K562 (cell line): ENCODE measurements around the gene TMEM154. TPM values are rescaled to one million over a fixed set of nuclear protein-coding genes. Genes with fewer than 3 reads are reported as not detected.
A peak's percentile ranks its signal among the peaks of the same experiment; 100 is the strongest.

ENCODE experiments used
- ATAC-seq: fragments of 200-7000 bp; cut with Tn5 transposase; 3 replicates; pipeline ENCODE4 v1.9.1; 2020; ENCODE audit warnings: moderate library complexity
- BruUV-seq: library from RNA; stranded (reverse); fragments of 400-500 nt; replicated peaks from 2 replicates; lab custom pipeline; 2021; lab: Mats Ljungman, UMichigan
- CTCF ChIA-PET: fragments of 300-600 bp; formaldehyde crosslinking; extraction: SDS; loops from one replicate; lab custom pipeline; 2021; ENCODE audit warnings: low intra/inter-chr PET ratio; lab: Yijun Ruan, JAX
- POLR2A ChIA-PET: fragments of 300-600, 350-650 bp; sonication (Branson Sonifier 250); formaldehyde crosslinking; extraction: SDS; loops from one replicate; lab custom pipeline; 2021; ENCODE audit warnings: antibody characterized with exemption, inconsistent platforms; lab: Yijun Ruan, JAX
- DNase-seq, 4 experiments: peaks; one replicate each; pipeline versions ENCODE4 v3.0.0 to v3.0.0-alpha.2; 2011 to 2018; ENCODE audit warnings: low spot score in 3 of 4, mixed read lengths in 3 of 4; ENCODE audit errors: extremely low read depth in 1 of 4
- FAIRE-seq: peaks from 2 replicates; lab custom pipeline; 2011; peaks lifted over from hg19 to GRCh38; lab: Jason Lieb, UNC
- H2AFZ ChIP-seq: 2 replicates; pipeline ENCODE4 v1.6.0; 2011; ENCODE audit warnings: low read depth, low read length, control low read depth, inconsistent platforms
- H3K27ac ChIP-seq: fragments of 200-600 bp; 3 replicates; pipeline ENCODE4 v1.8.0; 2011; ENCODE audit warnings: low read depth, mild to moderate bottlenecking, control low read depth, inconsistent platforms, low read length, moderate library complexity, mixed read lengths; ENCODE audit errors: extremely low read depth
- H3K27me3 ChIP-seq, 2 experiments: fragments of 300-600 bp in 1 of 2; 2 replicates in 1 of 2; 3 replicates in 1 of 2; pipeline versions ENCODE4 v1.6.0 to v1.8.0; 2011; ENCODE audit warnings: inconsistent platforms in 2 of 2, low read length in 2 of 2, mild to moderate bottlenecking in 1 of 2, mixed read lengths in 1 of 2, moderate library complexity in 1 of 2; ENCODE audit not compliant: control insufficient read depth in 2 of 2, insufficient read depth in 2 of 2
- H3K36me3 ChIP-seq: fragments of 300-600 bp; 3 replicates; pipeline ENCODE4 v1.8.0; 2011; ENCODE audit warnings: mild to moderate bottlenecking, low read length, inconsistent platforms; ENCODE audit not compliant: control insufficient read depth, insufficient read depth
- H3K4me1 ChIP-seq, 2 experiments: fragments of 200-600 bp in 1 of 2; replicated peaks in 1 of 2; 2 replicates in 1 of 2; 3 replicates in 1 of 2; pipeline versions ENCODE4 v1.5.1 to v1.8.0; 2011; ENCODE audit warnings: inconsistent platforms in 2 of 2, low read length in 2 of 2, mild to moderate bottlenecking in 1 of 2, mixed read lengths in 1 of 2, moderate library complexity in 1 of 2; ENCODE audit not compliant: control insufficient read depth in 2 of 2, insufficient read depth in 2 of 2
- H3K4me2 ChIP-seq: 2 replicates; pipeline ENCODE4 v1.6.1; 2011; ENCODE audit warnings: low read length, control low read depth, inconsistent platforms, mixed read lengths; ENCODE audit not compliant: insufficient read depth
- H3K4me3 ChIP-seq: fragments of 200-600 bp; sonication (generic), shearing (Covaris generic); 2 replicates; pipeline ENCODE4 v1.5.1; 2016; ENCODE audit warnings: control low read depth, inconsistent platforms
- H3K79me2 ChIP-seq: fragments of 200-600 bp; 3 replicates; pipeline ENCODE4 v1.8.0; 2011; ENCODE audit warnings: low read length, inconsistent platforms; ENCODE audit not compliant: control insufficient read depth, insufficient read depth
- H3K9ac ChIP-seq, 2 experiments: 2 replicates each; pipeline versions ENCODE4 v1.6.0 to v1.6.1; 2011; ENCODE audit warnings: low read depth in 2 of 2, low read length in 2 of 2, control low read depth in 1 of 2, inconsistent platforms in 1 of 2, mild to moderate bottlenecking in 1 of 2, mixed read lengths in 1 of 2; ENCODE audit not compliant: insufficient read depth in 1 of 2
- H3K9me1 ChIP-seq: one replicate; pipeline ENCODE4 v1.6.0; 2011; ENCODE audit warnings: inconsistent platforms, mild to moderate bottlenecking, low read length, moderate library complexity; ENCODE audit not compliant: control insufficient read depth, insufficient read depth
- H3K9me3 ChIP-seq: replicated peaks from 2 replicates; pipeline ENCODE4 v1.5.1; 2011; ENCODE audit warnings: low read depth, low read length, inconsistent platforms; ENCODE audit not compliant: control insufficient read depth, insufficient read depth
- H4K20me1 ChIP-seq: replicated peaks from 2 replicates; pipeline ENCODE4 v1.6.1; 2011; ENCODE audit warnings: low read length, inconsistent platforms, mixed read lengths; ENCODE audit not compliant: control insufficient read depth, insufficient read depth
- BRF2 ChIP-seq: IDR thresholded peaks from 3 replicates; pipeline ENCODE4 v1.6.1; 2011; ENCODE audit warnings: borderline replicate concordance, mild to moderate bottlenecking; ENCODE audit not compliant: insufficient read length, insufficient read depth
- CBX3 ChIP-seq, 2 experiments: IDR thresholded peaks; 1 replicate in 1 of 2; 2 replicates in 1 of 2; pipeline ENCODE4 v1.6.1; 2012; ENCODE audit warnings: inconsistent platforms in 2 of 2, low read length in 2 of 2, borderline replicate concordance in 1 of 2, control low read depth in 1 of 2
- CGGBP1 ChIP-seq: fragments of 250-450 bp; sonication (Bioruptor Pico); IDR thresholded peaks from 2 replicates; pipeline ENCODE4 v1.9.0; 2021; ENCODE audit warnings: mild to moderate bottlenecking
- ESRRA ChIP-seq: fragments of 450-650 bp; IDR thresholded peaks from 2 replicates; pipeline ENCODE4 v1.6.1; 2014; ENCODE audit warnings: low read depth, mild to moderate bottlenecking, moderate library complexity, borderline replicate concordance
- GABPA ChIP-seq: fragments of 200-800 bp; sonication (Bioruptor generic); conservative IDR thresholded peaks from 2 replicates; pipeline ENCODE4 v1.6.1; 2016; ENCODE audit warnings: low read depth, missing genetic modification characterization, missing compliant biosample characterization
- HMGXB4 ChIP-seq: sonication (generic); formaldehyde crosslinking; IDR thresholded peaks from 2 replicates; pipeline ENCODE4 v1.8.1; 2023; ENCODE audit warnings: mild to moderate bottlenecking, missing genetic modification reagents
- SPI1 ChIP-seq: IDR thresholded peaks from 2 replicates; pipeline ENCODE4 v1.6.1; 2011; ENCODE audit warnings: low read depth, low read length, control low read depth, borderline replicate concordance
- SREBF1 ChIP-seq: fragments of 150-350 bp; IDR thresholded peaks from 2 replicates; pipeline ENCODE4 v1.6.1; 2014; ENCODE audit warnings: antibody characterized with exemption, low read depth, low read length, borderline replicate concordance
- TFAM ChIP-seq: fragments of 250-450 bp; sonication (Bioruptor Pico); conservative IDR thresholded peaks from 2 replicates; pipeline ENCODE4 v1.5.0; 2021; ENCODE audit warnings: mild to moderate bottlenecking, moderate library complexity
- ZBTB8A ChIP-seq: fragments of 450-650 bp; IDR thresholded peaks from 2 replicates; pipeline ENCODE4 v1.6.1; 2018; ENCODE audit warnings: mild to moderate bottlenecking, moderate library complexity; ENCODE audit not compliant: partially characterized antibody
- ZNF239 ChIP-seq: fragments of 250-450 bp; sonication (Bioruptor Pico); IDR thresholded peaks from 2 replicates; pipeline ENCODE4 v1.4.0; 2020; ENCODE audit warnings: mild to moderate bottlenecking
- ZNF274 ChIP-seq: IDR thresholded peaks from 2 replicates; pipeline ENCODE4 v1.6.1; 2011; ENCODE audit warnings: low read depth, mild to moderate bottlenecking, low read length, moderate library complexity, borderline replicate concordance
- WGBS: fragments of 100-300 bp; shearing (Covaris generic); methylation state at CpG from one replicate; pipeline ENCODE4 v1.1.6; 2016; ENCODE audit warnings: low coverage, mixed read lengths; ENCODE audit not compliant: insufficient coverage; ENCODE audit errors: missing lambda C conversion rate; 5-methylcytosine and 5-hydroxymethylcytosine counted together
- in situ Hi-C: fragments of 300-500 bp; cut with MboI; formaldehyde crosslinking; loops from 4 replicates; pipeline ENCODE4 v1.15.0; 2018; ENCODE audit warnings: inconsistent platforms, mixed read lengths
- intact Hi-C: fragments of 100-400 bp; cut with micrococcal nuclease; formaldehyde crosslinking; loops from 2 replicates; pipeline ENCODE4 v1.14.2; 2022
- polyA plus RNA-seq, 8 experiments: library from polyadenylated mRNA; depleted of rRNA in 4 of 8; stranded (reverse) in 5 of 8; unstranded in 3 of 8; fragments of >200 nt; fragmentation: Nextera tagmentation in 2 of 8; fragmentation: Illumina TruSeq in 1 of 8; extraction: Ambion mirVana in 2 of 8; extraction: Trizol in 1 of 8; gene quantifications; 2 replicates each; pipeline versions ENCODE4 v1.2.1 to v1.2.3, GENCODE V29; 2011 to 2014; ENCODE audit warnings: inconsistent platforms in 1 of 8, missing spikeins in 1 of 8
- total RNA-seq, 7 experiments: library from RNA; depleted of rRNA in 6 of 7; stranded (reverse); fragments of >200 nt in 6 of 7; fragmentation: Illumina TruSeq in 2 of 7; extraction: Trizol in 2 of 7; gene quantifications; 2 replicates each; pipeline versions ENCODE4 v1.2.1 to v1.2.3, GENCODE V29; 2011 to 2021; ENCODE audit warnings: low replicate concordance in 1 of 7

TMEM154 gene
- total and polyA plus RNA-seq, 9 of the 15 experiments (the other 6 are each of a cell fraction or from before 2014, with no cell fraction given), result 0.13 to 1.8 (median 0.58) TPM

- no TSS peak for BruUV-seq
- Histone ChIP-seq H3K4me2 (no peak overlapping the region), H3K36me3 (no peaks in the 10 kb centered on the region), H3K27ac (no peak overlapping the region), H3K9me1 (no peaks in the 10 kb centered on the region), H3K27me3 (peaks cover 4 to 5% of the 10 kb centered on the region in 2 experiments; a peak in 4 of 5 replicates), H3K4me1 (no peaks in the 10 kb centered on the region), H3K9me3 (no peaks in the 10 kb centered on the region), H3K4me3 (no peak overlapping the region), H4K20me1 (no peaks in the 10 kb centered on the region), H2AFZ (no peak overlapping the region), H3K79me2 (no peaks in the 10 kb centered on the region), H3K9ac (no peak overlapping the region)
- TF ChIP-seq SPI1 (0 out of 2 replicates have a peak, but pooled peaks have one; percentile 8), ZNF274 (peak; percentile 83; the same call in 1 of the 2 replicates), ZBTB8A (no peak)
- intact Hi-C loops, result no loop called here
- ATAC-seq (no peak), DNase-seq (no peak), FAIRE-seq (no peak)
- in situ Hi-C loops, result no loop called here
- CTCF ChIA-PET, result no interaction called here
- WGBS, result 17% methylated on average over 6 of the region's 6 CpGs
- POLR2A ChIA-PET, result no interaction called here
Measured at GRCh38 chr4:152715076-152715475, 35.3 kb upstream of the TMEM154 start.

- 3% methylated on average over 2 of the region's 2 CpGs for WGBS
- H3K9me3 ChIP-seq, result no peaks in the 10 kb centered on the region
- H3K27ac ChIP-seq, result no peak overlapping the region
- no peaks in the 10 kb centered on the region for H3K79me2 ChIP-seq
- BruUV-seq, result no TSS peak
- H3K9ac ChIP-seq, result no peak overlapping the region
- no peaks in the 10 kb centered on the region for H4K20me1 ChIP-seq
- in situ Hi-C loops (no loop called here), intact Hi-C loops (no loop called here)
- POLR2A ChIA-PET, result interaction anchor here (0.7 kb wide), 1 partner anchor 442 kb away, joined by 3 read pairs; no protein-coding TSS in a partner anchor
- H3K4me3 ChIP-seq, result no peak overlapping the region
- no peak overlapping the region for H2AFZ ChIP-seq
- H3K4me1 ChIP-seq, result no peaks in the 10 kb centered on the region
- DNase-seq, result no peak
- H3K27me3 ChIP-seq, result peaks cover 3 to 8% of the 10 kb centered on the region in 2 experiments; a peak in 4 of 5 replicates
- H3K36me3 ChIP-seq, result no peaks in the 10 kb centered on the region
- CTCF ChIA-PET, result no interaction called here
- no peaks in the 10 kb centered on the region for H3K9me1 ChIP-seq
- H3K4me2 ChIP-seq, result no peak overlapping the region
- FAIRE-seq, result no peak
- ATAC-seq, result no peak
- TF ChIP-seq TFAM (CRISPR knock-in tag), result no peak
- no peak for TF ChIP-seq SREBF1
- TF ChIP-seq ESRRA, result no peak
- no peak for TF ChIP-seq CGGBP1 (CRISPR knock-in tag)
- no peak for TF ChIP-seq GABPA (tag)
- TF ChIP-seq ZNF239 (CRISPR knock-in tag), result no peak
- no peak for TF ChIP-seq CBX3 (IDR thresholded peaks at IDR 0.05; ENCODE audit: borderline replicate concordance in 1 of 2, low read length in 2 of 2)
- no peak for TF ChIP-seq HMGXB4 (CRISPR knock-in tag)
- no peak for TF ChIP-seq BRF2
Measured at GRCh38 chr4:152713951-152714705, 34.3 kb upstream of the TMEM154 start.
